Gastroesophageal sphincter (tissue), 3 donors: ENCODE data around the gene C1orf116.

ENCODE experiments used
- POLR2A ChIP-seq, 2 donors: fragments of 450-650 bp; IDR thresholded peaks; one replicate each; pipeline ENCODE4 v1.6.1; 2017; ENCODE audit warnings: antibody characterized with exemption in 2 of 2, mild to moderate bottlenecking in 2 of 2, moderate library complexity in 1 of 2
- POLR2AphosphoS5 ChIP-seq: sonication (generic); formaldehyde crosslinking; IDR thresholded peaks from one replicate; pipeline ENCODE4 v1.6.1; 2017; ENCODE audit warnings: antibody characterized with exemption
- TF ChIP-seq, protein P1 (sequence below), 4 experiments: fragments of 200-600 bp in 2 of 4; fragments of 450-650 bp in 2 of 4; sonication (generic) in 1 of 4; IDR thresholded peaks; one replicate each; pipeline ENCODE4 v1.5.1; 2017 to 2019; ENCODE audit warnings: antibody characterized with exemption in 4 of 4, mild to moderate bottlenecking in 2 of 4, moderate library complexity in 2 of 4

DNA sequence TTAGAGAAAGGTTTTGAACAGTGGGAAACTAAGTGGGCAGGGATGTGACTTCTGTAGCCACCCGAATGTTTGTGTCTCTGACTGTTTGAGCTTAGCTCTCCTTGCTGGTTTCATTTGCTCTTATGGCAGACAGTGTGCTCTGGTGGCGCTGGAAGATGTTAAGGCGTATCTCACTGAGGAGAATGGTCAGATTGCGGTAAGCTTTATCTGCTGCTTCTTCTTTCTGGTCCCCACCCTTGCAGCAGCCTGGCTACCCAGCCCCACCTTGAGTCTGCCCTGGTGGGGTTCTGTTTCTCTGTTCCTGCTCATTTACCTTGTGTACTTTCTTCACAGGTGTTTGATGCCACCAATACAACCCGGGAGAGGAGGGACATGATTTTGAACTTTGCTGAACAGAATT, 30.5 kb upstream of the C1orf116 start:
- TF ChIP-seq POLR2AphosphoS5 (no peak), POLR2A (IDR thresholded peaks at IDR 0.05) (no peak)
- TF ChIP-seq, protein P1, sequence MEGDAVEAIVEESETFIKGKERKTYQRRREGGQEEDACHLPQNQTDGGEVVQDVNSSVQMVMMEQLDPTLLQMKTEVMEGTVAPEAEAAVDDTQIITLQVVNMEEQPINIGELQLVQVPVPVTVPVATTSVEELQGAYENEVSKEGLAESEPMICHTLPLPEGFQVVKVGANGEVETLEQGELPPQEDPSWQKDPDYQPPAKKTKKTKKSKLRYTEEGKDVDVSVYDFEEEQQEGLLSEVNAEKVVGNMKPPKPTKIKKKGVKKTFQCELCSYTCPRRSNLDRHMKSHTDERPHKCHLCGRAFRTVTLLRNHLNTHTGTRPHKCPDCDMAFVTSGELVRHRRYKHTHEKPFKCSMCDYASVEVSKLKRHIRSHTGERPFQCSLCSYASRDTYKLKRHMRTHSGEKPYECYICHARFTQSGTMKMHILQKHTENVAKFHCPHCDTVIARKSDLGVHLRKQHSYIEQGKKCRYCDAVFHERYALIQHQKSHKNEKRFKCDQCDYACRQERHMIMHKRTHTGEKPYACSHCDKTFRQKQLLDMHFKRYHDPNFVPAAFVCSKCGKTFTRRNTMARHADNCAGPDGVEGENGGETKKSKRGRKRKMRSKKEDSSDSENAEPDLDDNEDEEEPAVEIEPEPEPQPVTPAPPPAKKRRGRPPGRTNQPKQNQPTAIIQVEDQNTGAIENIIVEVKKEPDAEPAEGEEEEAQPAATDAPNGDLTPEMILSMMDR (IDR thresholded peaks at IDR 0.05) = no peak
